SKM-1 (cell line): ENCODE results near the gene CAP1.

Experiments used
- DNase-seq: peaks from one replicate; lab custom pipeline; 2025; ENCODE audit not compliant: unreplicated experiment; lab: John Stamatoyannopoulos, UW

CAP1 gene

DNA sequence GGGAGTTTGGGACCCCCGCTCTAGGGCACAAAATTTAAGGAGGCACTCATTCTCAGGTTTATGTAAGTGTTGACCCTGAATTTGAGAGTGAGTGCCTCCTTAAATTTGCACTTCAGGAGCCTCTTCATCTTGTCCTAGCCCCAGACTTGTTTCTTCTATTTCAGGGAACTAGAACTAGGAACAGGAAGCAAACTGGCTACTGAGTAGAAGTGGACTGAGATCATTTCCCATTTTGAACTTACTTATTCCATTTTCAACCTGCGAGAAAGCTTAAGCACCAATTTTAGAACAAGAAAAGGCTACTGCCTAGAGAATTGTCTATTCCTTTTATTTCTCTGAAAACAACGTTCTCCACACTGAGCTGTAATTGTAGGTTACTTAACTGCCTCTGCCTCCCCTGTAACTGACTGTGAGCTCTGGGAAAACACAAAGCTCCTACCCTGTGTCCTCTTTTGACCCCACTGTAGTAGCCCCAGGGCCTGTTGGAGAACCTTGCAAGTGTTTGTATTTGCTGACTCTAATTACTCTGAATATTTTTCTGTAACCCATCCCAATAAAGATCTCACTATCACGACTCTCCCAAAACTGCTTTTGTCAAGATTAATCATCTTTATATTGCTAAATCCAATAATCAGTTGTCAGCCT, 54.1 kb downstream of the CAP1 start:
- DNase-seq, result peak; percentile 28

- no peak for DNase-seq
These were observed 55.3 kb downstream of the CAP1 start for GRCh38 chr1:40095806-40096205.

DNA sequence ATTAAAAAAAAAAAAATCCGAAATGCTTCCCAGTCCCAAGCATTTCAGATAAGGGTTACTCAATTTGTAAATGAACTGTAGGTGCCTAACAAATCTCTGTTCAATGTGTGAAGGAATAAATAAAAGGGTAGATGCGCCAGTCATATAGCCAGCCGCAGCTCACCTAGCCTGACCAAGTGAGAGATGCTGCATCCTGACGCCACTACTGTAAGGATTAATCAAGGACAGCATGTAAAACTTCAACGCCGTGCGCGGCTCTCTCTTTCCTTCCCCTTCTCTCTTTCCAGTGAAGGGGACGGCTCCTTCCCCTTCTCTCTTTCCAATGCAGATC, 56.1 kb downstream of the CAP1 start:
- no peak for DNase-seq

- peak; percentile 23 for DNase-seq
These were observed 56.7 kb downstream of the CAP1 start, which contains the start of gene PPT1 for GRCh38 chr1:40096977-40097782. TSS of gene PPT1 (minus strand) at chr1:40097252. CDS start at chr1:40097238, 14 bp downstream.

DNA sequence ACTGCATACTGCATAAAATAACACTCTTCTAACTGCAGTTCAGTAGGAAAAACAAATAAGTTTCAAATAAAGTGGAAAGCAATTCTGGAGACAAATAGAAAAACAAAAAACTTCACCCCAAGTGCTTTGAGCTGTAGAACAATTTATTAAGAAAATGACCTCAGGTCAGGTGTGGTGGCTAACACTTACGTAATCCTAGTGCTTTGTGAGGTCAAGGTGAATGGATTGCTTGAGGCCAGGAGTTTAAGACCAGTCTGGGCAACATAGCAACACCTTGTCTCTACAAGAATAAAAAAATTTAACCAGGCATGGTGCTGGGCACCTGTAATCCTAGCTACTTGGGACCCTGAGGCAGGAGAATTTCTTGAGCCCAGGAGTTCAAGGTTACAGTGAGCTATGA, 61.5 kb downstream of the CAP1 start:
- no peak for DNase-seq

- no peak for DNase-seq
These were observed 62.4 kb downstream of the CAP1 start for GRCh38 chr1:40102896-40103295.

DNA sequence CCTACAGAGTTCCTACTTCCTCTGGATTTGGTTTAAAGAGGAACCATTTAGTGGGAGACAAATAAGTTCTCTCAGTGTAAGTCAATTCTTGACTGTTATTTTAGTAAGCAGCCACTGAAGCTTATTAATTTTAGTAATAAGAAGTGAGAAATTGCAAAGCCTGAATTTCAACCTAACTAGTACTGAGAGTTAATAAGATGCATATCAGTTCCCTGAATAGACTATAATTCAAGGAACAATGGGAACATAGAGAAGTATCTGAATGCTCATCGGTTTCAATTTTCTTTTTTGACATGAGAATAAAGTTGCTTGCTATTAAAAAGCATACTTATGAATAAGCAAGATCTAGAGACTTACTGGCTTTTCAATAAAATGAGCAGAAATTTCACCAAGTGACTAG, 64.5 kb downstream of the CAP1 start:
- DNase-seq, result no peak

GRCh38 chr1:40107290-40107959, 66.9 kb downstream of the CAP1 start:
- no peak for DNase-seq

DNA sequence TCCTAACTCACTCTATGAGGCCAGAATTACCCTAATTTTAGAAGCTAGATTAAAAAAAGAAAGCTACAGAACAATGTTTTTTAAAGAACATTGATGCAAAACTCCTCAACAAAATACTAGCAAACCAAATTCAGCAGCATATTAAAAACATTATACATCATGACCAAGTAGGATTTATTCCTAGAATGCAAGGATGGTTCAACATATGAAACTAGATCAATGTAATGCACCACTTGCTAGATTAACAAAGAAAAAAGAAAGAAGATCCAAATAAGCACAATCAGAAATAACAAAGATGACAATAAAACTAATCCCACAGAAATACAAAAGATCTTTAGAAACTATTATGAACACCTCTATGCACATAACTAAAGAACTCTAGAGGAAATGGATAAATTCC, 69.9 kb downstream of the CAP1 start:
- no peak for DNase-seq

DNA sequence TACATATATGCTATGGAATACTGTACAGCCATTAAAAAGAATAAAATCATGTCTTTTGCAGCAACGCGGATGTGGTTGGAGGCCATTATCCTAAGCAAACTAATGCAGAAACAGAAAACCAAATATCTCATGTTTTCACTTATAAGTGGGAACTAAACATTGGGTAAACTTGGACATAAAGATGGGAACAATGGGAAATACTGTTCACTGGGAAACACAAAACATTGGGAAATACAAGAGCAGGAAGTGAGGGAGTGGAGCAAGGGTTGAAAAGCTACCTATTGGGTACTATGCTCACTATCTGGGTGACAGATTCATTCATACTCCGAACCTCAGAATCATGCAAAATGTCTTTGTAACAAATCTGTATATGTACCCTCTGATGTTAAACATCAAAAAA, 73.9 kb downstream of the CAP1 start:
- DNase-seq, result no peak

GRCh38 chr1:40120128-40120527, 79.6 kb downstream of the CAP1 start:
- no peak for DNase-seq
